GM18526 (cell line): ENCODE results near the gene IPO5.

Experiments
- POLR2A ChIP-seq: IDR thresholded peaks from 3 replicates; pipeline ENCODE4 v1.6.1; 2011; ENCODE audit not compliant: insufficient read length; ENCODE audit errors: extremely low read depth

The IPO5 gene

DNA sequence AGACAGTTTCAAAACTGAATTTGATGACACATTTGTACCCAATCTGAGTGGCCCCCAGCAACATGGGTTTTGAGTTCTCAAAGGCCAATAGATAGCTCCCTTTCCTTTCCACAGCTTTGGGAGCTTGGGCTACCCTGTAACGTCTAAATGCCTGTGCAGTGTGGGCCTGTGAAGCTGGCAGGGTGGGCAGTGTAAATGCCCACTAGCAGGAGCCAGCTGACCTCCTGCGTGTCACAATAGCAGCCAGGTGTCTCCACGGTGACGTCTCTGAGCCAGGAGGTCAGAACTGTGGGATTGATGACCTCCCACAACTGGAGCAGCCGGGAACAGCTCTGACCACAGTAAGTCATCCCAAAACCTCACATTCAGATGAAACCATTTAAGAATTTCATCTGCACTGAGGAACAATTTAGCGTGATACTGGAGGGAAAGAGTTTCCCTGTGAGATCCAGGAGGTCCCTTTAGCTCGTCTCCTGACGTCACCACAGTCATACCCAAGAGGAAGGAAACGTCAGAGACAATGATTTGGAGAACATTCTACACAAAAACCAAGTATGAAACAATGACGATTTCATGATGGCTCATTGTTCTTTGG is at the start of gene IPO5:
TSS of gene IPO5 (plus strand) at position 300 of the 595 bp plus-strand sequence. CDS start 23,022 bp downstream, outside the sequence.
- no peak for TF ChIP-seq POLR2A

DNA sequence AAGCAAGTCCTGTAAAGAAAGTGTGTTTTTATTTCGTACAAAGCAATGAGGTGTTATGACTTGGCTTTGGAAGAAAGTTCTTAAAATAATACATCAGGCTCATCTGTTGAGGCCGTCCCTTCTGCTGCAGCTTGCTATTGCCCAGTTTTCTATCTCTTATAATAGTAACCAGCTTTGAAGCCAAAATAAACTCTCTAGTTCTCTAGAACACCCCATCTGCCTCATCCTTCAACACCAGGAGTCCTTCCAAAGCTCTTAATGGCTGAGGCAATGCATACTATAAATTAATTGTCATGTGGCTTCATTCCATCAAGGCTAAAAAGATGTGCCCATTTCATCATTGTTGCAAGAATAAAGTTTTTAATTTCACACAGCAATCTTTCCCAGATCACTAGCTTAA is 49.4 kb upstream of the IPO5 start:
- no peak for TF ChIP-seq POLR2A

DNA sequence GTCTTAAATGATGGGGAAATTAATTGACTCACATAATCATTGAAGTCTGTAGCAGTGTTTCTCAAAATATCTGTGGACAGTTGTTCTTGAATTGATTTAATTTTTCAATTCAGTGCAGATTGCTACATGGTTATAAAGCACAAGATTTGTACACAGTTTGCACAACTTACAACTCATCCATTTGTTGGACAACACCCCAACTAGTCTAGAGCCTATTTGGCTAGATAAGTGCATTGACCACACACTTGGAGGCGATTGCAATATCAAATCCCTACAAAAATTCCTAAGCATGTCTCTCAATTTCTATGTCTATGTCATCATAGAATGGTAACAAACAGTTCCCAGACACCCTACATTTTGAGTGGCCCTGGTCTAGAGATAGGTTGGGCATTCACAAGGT is 48.0 kb upstream of the IPO5 start:
- no peak for TF ChIP-seq POLR2A

DNA sequence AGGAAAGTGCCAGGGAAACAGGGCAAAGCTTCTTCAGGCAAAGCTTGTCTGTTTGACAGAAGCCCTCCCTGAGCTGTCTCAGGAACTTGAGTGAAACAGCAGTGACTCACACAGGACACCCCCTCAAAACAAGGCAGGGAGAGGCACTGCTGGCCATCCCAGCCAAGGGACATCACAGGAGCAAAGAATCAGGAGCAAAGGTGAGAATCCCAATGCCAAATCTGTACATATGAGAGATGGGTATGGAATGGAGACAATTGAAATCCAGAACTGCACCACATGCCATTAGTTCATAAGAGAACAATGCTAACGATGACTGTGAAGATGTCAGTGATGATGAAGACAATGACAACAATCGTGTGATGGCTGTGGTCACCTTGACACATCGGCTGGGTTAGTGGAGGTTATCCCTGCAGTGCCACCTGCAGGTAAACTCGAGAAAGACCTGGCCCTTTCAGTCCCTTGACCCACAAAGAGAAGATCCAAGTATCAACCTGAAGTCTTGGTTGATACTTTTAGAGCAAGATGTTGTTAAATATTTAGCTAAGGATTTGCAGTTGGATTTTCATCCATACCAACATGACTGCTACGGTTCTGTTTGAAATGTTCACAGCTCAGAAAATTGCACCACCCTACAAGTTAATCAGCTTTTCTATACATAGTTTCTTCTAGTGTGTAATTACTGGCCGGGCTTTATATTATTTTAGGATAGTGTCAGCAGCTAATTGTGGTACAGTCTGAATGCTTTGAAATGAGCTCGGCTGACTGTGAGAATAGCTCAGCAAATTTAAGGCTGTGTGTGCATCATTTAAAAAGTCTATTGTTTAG is 42.0 kb upstream of the IPO5 start:
- TF ChIP-seq POLR2A = no peak

DNA sequence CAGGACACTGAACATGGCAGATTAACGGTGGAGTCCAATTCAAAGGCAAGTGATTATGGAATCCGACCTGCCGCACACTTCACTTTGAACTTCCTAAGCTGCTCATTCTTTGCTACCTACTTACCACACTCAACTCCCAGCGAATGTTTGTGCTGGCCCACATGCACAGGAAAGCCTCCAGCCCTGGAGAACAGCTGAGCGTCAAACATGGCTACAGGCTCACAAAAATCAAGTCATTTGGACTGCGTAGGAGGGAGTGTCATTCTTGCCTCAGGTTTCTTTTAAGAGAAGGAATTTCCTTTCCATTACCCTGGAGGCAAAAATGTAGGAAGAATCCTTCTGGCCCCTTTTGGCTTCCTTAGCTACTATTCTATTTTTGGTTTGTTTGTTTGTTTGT is 41.3 kb upstream of the IPO5 start:
- no peak for TF ChIP-seq POLR2A

DNA sequence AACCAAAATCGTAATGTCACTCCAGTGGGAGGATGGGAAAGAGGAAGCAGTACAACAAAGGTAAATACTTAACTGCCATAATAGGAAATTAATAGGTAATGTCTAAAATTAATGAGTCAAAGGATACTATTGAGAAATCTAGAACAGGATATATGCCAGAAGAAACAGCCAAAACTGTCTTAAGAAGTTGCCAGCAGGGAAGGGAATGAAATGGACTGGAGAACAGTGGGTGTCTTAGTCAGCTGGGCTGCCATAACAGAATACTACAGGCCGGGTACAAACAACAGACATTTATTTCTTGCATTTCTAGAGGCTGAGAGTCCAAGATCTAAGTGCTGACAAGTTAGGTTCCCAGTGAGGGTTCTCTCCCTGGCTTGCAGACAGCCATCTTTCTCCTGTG is 40.3 kb upstream of the IPO5 start:
- no peak for TF ChIP-seq POLR2A

DNA sequence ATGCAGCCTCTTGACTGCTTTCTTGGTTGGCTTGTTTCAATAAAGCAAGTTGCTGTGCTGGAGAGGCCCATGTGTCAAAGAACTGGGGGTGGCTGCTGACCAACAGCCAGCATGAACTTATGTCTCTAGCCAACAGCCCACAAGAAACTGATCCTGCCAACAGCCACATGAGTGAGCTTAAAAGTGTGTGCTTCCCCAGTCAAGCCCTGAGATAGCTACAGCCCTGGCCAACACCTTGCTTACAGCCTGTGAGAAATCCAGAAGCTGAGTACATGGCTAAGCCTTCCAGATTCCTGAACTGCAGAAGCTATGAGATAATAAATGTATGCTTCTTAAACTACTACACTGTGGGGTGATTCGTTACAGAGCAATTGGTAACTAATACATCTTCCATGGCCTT is 38.9 kb upstream of the IPO5 start:
- no peak for TF ChIP-seq POLR2A

DNA sequence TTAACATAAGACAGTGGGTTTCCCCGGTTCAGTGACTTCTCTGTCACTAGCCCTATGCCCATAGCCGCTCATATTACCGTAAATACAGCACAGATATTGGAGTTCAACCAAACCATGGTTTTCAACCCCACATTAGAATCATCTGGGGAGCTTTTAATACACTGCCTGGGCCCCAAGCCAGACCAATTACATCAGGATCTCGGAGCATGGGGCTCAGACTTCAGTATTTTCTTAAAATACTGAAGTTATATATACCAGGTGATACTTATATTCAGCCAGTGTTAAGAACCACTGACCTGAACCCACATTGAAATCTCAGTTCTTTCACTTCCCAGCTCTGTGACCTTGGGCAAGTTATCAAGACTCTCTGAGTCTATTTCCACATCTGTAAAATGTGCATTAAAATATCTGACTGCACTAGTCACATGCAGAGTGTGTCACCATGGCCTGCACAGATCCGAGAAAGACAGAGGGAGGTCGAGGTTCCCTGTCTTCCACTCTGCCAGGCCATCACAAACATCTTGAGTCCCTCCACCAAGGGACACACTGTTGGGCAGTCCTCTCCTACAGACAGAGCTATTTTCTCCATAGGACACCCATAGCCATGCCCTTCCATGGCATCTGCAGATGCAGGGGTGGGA is 32.2 kb upstream of the IPO5 start:
- no peak for TF ChIP-seq POLR2A

DNA sequence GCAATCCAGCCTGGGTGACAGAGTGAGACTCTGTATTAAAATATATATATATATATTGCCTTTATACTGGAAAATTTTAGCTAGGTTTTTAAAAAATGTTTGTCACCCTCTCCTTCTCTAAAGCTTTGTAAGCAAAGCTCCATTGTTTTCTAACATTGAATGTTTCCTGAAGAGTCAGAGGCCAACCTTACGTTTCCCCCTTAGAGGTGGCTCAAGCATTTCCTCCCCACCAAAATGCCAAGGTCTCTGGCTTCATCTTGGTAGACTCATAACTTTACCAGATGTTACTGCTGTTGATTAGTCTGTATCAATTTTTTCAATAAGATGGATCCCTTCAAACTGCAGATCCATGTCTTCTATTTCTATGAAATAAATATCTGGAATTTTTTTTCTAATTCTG is 25.2 kb upstream of the IPO5 start:
- TF ChIP-seq POLR2A = no peak

DNA sequence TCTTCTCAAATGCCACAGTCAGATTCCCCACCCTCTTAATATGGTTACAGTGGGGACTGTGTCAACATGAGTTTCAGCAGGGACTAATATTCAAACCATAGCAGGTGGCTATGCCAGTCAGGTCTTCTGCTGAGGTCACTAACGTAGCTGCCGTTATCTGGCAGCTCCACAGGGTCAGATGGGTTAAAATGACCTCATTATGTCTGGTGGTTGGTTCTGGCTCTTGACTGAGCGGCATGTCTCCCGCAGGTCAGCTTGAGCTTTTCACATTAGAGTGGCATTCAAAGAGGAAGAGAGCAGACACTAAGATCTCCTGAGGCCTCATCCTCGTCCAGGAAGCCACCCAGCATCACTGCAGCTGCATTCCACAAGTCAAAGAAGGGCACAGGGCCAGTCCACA is 21.4 kb upstream of the IPO5 start:
- TF ChIP-seq POLR2A = no peak

DNA sequence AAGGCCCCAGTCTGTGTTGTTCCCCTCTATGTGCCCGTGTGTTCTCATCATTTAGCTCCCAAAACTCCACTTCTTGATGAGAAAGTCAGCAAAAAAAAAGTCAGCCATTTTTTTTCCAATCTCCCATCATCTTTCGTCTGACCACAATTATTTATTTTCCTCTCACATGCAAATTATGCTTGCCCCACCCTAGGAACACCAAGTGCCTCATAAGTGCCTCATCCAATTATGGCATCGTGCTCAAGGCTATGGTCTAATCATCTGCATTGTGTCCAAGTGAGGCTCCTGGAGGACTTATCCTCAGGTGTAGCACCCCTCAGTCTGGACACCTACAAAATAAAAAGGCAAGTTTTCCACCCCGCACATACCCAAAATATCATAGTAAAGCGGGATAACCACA is 20.8 kb upstream of the IPO5 start:
- no peak for TF ChIP-seq POLR2A

DNA sequence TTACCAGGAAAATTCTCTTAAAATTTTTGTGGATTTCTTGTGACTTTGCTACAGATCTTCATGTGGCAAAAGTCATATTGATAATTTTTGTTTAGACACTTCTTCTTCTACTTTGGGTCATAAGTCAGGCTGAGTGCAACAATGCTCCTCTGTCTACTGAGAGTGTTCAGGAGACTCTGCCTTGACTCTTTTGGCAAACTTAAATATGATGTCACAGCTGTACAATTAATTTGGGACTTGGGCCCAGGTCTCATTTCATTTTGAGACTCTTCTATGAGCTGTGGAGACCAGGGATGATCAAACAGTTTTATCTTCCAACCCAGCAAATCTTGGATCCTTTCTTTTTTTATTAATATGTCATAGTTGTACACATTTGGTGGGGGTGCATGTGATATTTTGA is 19.7 kb upstream of the IPO5 start:
- no peak for TF ChIP-seq POLR2A

DNA sequence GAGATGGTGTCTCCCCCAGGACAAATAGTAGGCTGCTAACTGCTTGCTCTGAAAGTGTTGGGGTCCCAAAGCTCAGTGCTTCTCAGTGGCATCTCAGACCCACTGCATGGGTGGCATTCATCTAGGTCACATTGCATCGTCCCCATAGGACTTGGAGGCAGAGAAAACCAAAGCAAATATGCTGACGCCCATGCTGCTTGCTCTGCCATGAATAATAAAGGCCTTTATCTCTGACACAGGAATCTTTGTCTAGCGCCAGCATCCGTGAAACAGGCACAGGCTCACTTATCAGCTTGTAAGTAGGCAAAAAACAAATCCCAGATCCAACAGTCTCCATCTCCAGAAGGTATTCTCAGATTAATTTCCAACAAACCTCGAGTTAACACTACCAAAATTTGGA is 18.9 kb upstream of the IPO5 start:
- TF ChIP-seq POLR2A = no peak

DNA sequence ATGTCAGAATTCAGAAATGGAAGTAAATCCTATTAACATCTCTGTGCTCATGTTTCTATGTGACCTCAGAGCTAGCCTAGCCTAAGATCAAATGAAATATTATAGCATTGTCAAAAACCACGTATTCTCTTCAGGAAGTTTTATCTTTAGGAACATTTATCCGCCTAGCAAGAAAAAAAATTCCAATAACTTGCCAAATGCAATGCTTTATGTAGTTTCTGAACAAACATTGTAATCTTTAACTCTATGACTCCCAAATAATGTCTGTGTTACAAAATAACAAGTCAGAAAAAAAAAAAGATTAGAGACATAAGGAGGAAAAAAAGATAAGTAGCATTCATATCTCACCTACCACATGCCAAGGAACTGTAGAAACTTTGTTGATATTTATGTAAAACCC is 18.4 kb upstream of the IPO5 start:
- TF ChIP-seq POLR2A = no peak

DNA sequence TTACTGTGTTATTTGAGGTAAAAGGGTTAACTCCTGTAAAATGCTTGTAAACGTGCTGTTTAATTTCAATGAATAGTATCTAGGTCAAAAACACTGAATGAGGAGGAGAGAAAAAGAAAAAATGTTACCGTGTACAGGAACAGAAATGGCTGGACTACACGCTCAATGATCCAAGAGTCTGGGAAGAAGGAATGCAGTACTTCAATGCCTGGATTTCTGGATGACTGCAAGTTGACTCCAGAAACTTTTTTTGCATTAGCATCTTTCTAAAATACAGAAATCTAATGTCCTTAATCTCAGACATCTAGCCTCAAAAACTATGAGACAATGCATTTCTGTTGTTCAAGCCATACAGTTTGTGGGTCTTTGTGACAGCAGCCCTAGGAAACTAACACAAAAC is 17.4 kb upstream of the IPO5 start:
- TF ChIP-seq POLR2A = no peak

DNA sequence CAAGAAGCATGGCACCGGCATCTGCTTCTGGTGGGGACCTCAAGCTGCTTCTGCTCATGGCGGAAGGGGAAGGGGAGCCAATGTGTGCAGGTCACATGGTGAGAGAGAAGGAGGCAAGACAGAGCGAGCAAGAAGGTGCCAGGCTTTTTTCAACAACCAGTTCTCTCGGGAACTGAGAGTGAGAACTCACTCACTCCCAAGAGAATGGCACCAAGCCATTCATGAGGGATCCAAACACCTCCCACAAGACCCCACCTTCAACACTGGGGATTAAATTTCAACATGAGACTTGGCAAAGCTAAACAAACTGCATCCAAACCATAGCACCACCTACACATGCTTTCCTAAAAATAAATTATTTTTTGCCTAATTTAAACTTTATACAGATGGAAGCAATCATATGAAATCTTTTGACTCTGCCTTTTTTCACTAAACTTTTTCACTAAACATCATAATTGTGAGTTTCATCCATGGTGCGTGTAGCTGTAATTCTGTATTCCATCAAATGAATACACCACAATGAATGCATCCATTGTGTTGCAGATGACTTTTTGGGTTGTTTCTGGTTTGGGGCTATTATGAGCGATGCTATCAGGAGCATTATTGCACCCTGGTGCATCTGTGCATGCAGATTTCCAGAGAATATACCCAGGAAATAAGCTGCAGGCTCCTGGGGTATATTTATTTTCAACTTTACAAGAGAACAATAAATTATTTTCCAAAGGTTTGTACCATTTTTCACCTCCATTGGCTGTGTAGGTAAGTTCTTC is 14.6 kb upstream of the IPO5 start:
- TF ChIP-seq POLR2A = no peak

DNA sequence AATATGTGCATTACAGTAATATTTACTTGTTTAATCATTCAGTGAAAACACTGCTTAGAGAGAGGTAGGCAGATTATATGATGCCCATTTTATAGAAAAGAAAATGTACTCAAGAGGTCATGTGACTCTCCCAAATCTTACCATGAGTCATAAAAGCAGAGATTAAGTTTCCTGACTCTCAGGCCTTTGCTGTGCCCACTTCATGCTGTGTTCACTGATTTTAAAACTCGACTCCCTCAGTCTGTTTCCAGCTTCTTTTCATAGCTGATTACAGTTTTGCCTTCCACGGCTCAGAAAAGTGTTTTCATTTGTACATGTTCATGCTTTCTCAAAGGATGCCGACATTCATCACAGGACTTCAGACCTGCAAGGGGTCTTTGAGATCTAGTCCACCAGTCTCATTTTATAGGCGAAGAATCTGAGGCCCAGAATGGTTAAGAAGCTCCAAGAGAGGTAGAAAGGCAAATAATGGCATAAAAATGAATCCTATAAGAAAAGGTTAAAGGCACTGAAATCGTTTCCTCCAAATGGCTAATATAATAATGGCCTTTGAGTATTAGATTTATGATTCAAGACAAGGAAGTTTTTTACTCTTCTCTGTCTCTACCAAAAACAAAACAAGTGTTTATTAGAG is 9.0 kb upstream of the IPO5 start:
- no peak for TF ChIP-seq POLR2A
